ENCODE measurements around the gene FYN. TPM values are rescaled to one million over a fixed set of nuclear protein-coding genes. Genes with fewer than 3 reads are reported as not detected.

FYN gene
- total and polyA plus RNA-seq, 2 of the 4 experiments (the other 2 are of a cell fraction): 30.8 to 36.4 TPM

DNA sequence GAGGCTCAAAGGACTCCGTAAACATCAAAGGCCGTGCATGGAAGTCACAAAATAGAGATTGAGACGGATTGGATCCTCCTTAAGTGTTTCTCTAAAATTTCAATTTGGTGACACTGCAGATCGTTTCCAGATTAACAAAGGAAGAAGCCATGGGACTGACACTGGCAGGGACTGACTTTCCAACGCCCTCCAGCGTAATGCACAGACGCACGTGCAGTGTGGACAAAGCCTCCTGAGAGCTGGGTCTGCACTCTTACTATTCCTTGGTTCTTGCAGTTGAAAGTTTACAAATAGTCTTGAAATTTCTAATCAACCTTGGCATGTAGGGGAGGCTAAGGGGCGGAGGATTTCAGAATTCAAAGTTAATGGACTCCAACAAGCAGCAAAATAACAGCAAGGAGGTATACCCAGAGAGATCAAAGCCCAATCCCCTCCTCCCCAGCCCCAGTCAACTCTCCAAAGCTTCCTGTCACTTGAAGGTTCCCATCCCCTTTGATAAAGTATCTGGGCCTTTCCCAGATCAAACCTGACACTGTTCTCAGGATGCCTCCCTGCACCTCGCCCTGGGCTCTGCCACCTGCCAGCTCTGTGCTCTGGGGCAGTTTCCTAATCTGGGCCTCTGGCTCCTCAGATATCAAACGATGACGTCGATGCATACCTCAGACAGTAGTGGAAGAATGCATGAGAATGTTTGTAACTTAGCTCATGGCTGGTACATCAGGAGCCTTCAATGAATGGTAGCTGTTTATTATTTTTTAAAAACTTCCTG, 161.1 kb downstream of the FYN start (continued):
- TF ChIP-seq SMC3 (IDR thresholded peaks at IDR 0.05; ENCODE audit: low read depth, low read length): peak; percentile 16
- no peak for TF ChIP-seq MAZ (IDR thresholded peaks at IDR 0.05; ENCODE audit: borderline replicate concordance, low read depth, low read length)

DNA sequence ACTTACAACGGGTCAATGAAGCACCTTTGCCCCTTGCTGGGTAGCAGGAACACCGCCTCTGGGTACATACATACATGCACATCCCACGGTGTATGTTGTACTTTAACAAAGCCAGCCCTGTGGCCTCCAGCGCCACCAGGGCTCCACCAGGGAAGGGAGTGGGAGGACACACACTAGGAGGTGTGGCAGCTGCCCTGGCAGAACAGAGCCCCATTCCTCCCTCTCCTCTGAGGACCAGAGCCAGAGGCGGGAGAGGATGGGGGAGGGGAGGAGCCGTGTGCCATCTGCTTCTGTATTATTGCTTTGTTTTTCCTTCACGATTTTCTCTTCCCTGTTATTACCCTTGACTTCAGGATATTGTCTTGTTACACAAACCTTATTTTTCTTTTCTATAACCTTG, 161.8 kb downstream of the FYN start:
- BruUV-seq (replicated peaks): no TSS peak
- peaks cover 13% of the 10 kb centered on the region for H3K36me3 ChIP-seq (ENCODE audit: control insufficient read depth, insufficient read depth, low read length)
- TF ChIP-seq FOS (IDR thresholded peaks at IDR 0.05; ENCODE audit: low read depth, low read length): no peak
- TF ChIP-seq BHLHE40 (IDR thresholded peaks at IDR 0.05; ENCODE audit: low read depth, low read length): no peak
- no peak for TF ChIP-seq CHD1 (IDR thresholded peaks at IDR 0.05; ENCODE audit: low read depth, low read length)
- no peak for TF ChIP-seq SMC3 (IDR thresholded peaks at IDR 0.05; ENCODE audit: low read depth, low read length)
- no peak for TF ChIP-seq RCOR1 (IDR thresholded peaks at IDR 0.05; ENCODE audit: insufficient replicate concordance, low read length)
- no peak for TF ChIP-seq RAD21 (IDR thresholded peaks at IDR 0.05; ENCODE audit: low read length)
- TF ChIP-seq CEBPB (IDR thresholded peaks at IDR 0.05; ENCODE audit: low read depth, low read length): no peak
- no peak for TF ChIP-seq MXI1 (IDR thresholded peaks at IDR 0.05; ENCODE audit: borderline replicate concordance, low read depth, low read length)
- TF ChIP-seq USF2 (IDR thresholded peaks at IDR 0.05; ENCODE audit: low read depth, low read length): no peak
- TF ChIP-seq MAFK (IDR thresholded peaks at IDR 0.05; ENCODE audit: low read depth, low read length): no peak
- TF ChIP-seq, protein P1, sequence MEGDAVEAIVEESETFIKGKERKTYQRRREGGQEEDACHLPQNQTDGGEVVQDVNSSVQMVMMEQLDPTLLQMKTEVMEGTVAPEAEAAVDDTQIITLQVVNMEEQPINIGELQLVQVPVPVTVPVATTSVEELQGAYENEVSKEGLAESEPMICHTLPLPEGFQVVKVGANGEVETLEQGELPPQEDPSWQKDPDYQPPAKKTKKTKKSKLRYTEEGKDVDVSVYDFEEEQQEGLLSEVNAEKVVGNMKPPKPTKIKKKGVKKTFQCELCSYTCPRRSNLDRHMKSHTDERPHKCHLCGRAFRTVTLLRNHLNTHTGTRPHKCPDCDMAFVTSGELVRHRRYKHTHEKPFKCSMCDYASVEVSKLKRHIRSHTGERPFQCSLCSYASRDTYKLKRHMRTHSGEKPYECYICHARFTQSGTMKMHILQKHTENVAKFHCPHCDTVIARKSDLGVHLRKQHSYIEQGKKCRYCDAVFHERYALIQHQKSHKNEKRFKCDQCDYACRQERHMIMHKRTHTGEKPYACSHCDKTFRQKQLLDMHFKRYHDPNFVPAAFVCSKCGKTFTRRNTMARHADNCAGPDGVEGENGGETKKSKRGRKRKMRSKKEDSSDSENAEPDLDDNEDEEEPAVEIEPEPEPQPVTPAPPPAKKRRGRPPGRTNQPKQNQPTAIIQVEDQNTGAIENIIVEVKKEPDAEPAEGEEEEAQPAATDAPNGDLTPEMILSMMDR (conservative IDR thresholded peaks at IDR 0.05; ENCODE audit: low read depth, low read length): no peak
- no peak for TF ChIP-seq MAZ (IDR thresholded peaks at IDR 0.05; ENCODE audit: borderline replicate concordance, low read depth, low read length)
- TF ChIP-seq NFE2L2 (IDR thresholded peaks at IDR 0.05; ENCODE audit: low read depth, low read length): no peak

More for the DNA sequence above, 161.8 kb downstream of the FYN start:
- WGBS, 2 experiments (ENCODE audit: extremely low coverage in 2 of 2, insufficient read length in 1 of 2): no CpG with 5 or more reads among the region's 7 CpGs
- Histone ChIP-seq H4K5ac (ENCODE audit: low read depth, low read length) (no peak overlapping the region), H3K14ac (replicated peaks; ENCODE audit: low read depth, low read length) (no peak overlapping the region), H2BK20ac (ENCODE audit: low read depth, low read length) (no peak overlapping the region), H2AK5ac (ENCODE audit: low read depth, low read length) (peak overlapping the region; percentile 82), H3K23ac (ENCODE audit: low read depth, low read length) (no peak overlapping the region), H3K27ac (ENCODE audit: insufficient read depth, low read length) (no peak overlapping the region), H2AK9ac (replicated peaks; ENCODE audit: low read depth, low read length, poor library complexity) (peak overlapping the region; percentile 50), H3K56ac (ENCODE audit: extremely low read depth, insufficient read depth, low read length) (no peak overlapping the region), H3K27me3 (ENCODE audit: control insufficient read depth, insufficient read depth, low read length) (no peaks in the 10 kb centered on the region), H3K18ac (ENCODE audit: low read depth, low read length) (no peak overlapping the region), H4K20me1 (ENCODE audit: insufficient read depth, low read length) (no peaks in the 10 kb centered on the region), H3K4ac (ENCODE audit: low read depth, low read length) (no peak overlapping the region), H3K4me3 (ENCODE audit: insufficient read depth, low read depth, low read length) (no peak overlapping the region), H3K9ac (ENCODE audit: low read depth, low read length) (no peak overlapping the region), H2BK120ac (ENCODE audit: low read depth, low read length) (0 out of 2 replicates have a peak overlapping the region, but pooled peaks have one; percentile 13), H2BK15ac (ENCODE audit: low read depth, low read length) (no peak overlapping the region), H3K9me1 (ENCODE audit: insufficient read depth, low read length) (0 out of 2 replicates have a peak, but pooled peaks cover 5% of the 10 kb centered on the region), H4K8ac (ENCODE audit: low read depth in 2 of 2, low read length in 2 of 2) (peak overlapping the region in 1 of 2 experiments; percentile 32; a peak in 1 of 4 replicates), H3K4me2 (ENCODE audit: low read depth, low read length) (no peak overlapping the region), H3K9me3 (ENCODE audit: control insufficient read depth, insufficient read depth, low read length) (no peaks in the 10 kb centered on the region), H4K91ac (ENCODE audit: insufficient read depth, low read depth, low read length) (peak overlapping the region; percentile 5; the same call in 1 of the 2 replicates), H3K4me1 (ENCODE audit: control insufficient read depth, insufficient read depth, low read length) (peaks cover 6% of the 10 kb centered on the region), H2AFZ (replicated peaks; ENCODE audit: low read length, poor library complexity) (peak overlapping the region; percentile 34), H2BK5ac (ENCODE audit: low read depth, low read length, poor library complexity, severe bottlenecking) (peak overlapping the region; percentile 42), H3K79me1 (ENCODE audit: low read depth in 1 of 2, low read length in 2 of 2) (0 out of 4 replicates have a peak, but pooled peaks cover 0 to 3% of the 10 kb centered on the region in 2 experiments)
- in situ Hi-C loops (cut with MboI; ENCODE audit: low sequenced_read_pairs): no loop called here
- POLR2A ChIA-PET (ENCODE audit: unreplicated experiment): no interaction called here
- ATAC-seq (ENCODE audit: low read depth): no peak
- intact Hi-C loops (cut with micrococcal nuclease): loop anchor here (2.0 to 5.0 kb wide), 2 partner anchors 111 to 161 kb away; partner anchors contain the start of gene FYN
- dilution Hi-C loops (cut with HindIII; ENCODE audit: low sequenced_read_pairs, unreplicated experiment): no loop called here
- DNase-seq: no peak
- CTCF ChIA-PET: interaction anchor here (1.3 kb wide), 1 partner anchor 332 kb away, joined by 4 read pairs; no protein-coding TSS in a partner anchor

All from IMR-90 (cell line).